PC-3 (cell line): Measurements from ENCODE around the gene PKD2L2.

ENCODE experiments used
- CTCF ChIP-seq: fragments of 300-600 bp; sonication (generic); conservative IDR thresholded peaks from 2 replicates; pipeline ENCODE4 v1.5.1; 2017; ENCODE audit warnings: antibody characterized with exemption, low read depth, mild to moderate bottlenecking, low read length
- EZH2 ChIP-seq: fragments of 300-600 bp; sonication (generic); IDR thresholded peaks from one replicate; pipeline ENCODE4 v1.6.1; 2017; ENCODE audit warnings: antibody characterized with exemption, mild to moderate bottlenecking, low read length; ENCODE audit not compliant: unreplicated experiment
- EZH2phosphoT487 ChIP-seq: fragments of 300-600 bp; sonication (generic); IDR thresholded peaks from 2 replicates; pipeline ENCODE4 v1.6.1; 2018; ENCODE audit warnings: mild to moderate bottlenecking, antibody characterized with exemption, low read length, borderline replicate concordance

GRCh38 chr5:137957948-137958347 lies 68.7 kb downstream of the PKD2L2 start:
- TF ChIP-seq CTCF (no peak), EZH2 (no peak), EZH2phosphoT487 (no peak)
